NCI-H1092 treated with DMSO at 0.1 percent for 48 hours (cell line): ENCODE results near the gene SMARCB1.
"Not testable (repeated sequence)": the region's sequence is repeated elsewhere in the genome, so short reads cannot be mapped to it uniquely, and the experiment has no call there.

ENCODE experiments used
- DNase-seq: peaks from one replicate; lab custom pipeline; 2025; lab: John Stamatoyannopoulos, UW

The SMARCB1 gene

DNA sequence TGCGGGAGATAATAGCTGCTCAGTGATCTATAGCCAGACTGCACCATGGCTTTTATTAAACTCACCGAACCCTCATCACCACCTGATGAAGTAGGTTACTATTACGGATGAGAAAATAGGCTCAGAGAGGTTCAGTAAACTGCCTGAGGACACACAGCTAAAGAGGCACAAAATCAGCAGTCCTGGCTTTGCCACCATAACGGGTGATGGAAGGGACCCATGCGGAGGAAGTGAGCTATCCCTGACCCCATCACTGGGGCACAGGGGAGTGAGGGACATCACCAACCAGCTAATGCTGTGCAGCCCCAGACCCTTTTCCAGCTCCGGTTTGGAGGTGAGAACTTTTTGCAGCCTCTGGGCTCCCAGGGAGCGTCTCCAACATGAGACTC, 59.3 kb downstream of the SMARCB1 start:
- no peak for DNase-seq

GRCh38 chr22:23847310-23847920, 60.6 kb downstream of the SMARCB1 start:
- no peak for DNase-seq

GRCh38 chr22:23847991-23848864, 61.5 kb downstream of the SMARCB1 start:
- no peak for DNase-seq

DNA sequence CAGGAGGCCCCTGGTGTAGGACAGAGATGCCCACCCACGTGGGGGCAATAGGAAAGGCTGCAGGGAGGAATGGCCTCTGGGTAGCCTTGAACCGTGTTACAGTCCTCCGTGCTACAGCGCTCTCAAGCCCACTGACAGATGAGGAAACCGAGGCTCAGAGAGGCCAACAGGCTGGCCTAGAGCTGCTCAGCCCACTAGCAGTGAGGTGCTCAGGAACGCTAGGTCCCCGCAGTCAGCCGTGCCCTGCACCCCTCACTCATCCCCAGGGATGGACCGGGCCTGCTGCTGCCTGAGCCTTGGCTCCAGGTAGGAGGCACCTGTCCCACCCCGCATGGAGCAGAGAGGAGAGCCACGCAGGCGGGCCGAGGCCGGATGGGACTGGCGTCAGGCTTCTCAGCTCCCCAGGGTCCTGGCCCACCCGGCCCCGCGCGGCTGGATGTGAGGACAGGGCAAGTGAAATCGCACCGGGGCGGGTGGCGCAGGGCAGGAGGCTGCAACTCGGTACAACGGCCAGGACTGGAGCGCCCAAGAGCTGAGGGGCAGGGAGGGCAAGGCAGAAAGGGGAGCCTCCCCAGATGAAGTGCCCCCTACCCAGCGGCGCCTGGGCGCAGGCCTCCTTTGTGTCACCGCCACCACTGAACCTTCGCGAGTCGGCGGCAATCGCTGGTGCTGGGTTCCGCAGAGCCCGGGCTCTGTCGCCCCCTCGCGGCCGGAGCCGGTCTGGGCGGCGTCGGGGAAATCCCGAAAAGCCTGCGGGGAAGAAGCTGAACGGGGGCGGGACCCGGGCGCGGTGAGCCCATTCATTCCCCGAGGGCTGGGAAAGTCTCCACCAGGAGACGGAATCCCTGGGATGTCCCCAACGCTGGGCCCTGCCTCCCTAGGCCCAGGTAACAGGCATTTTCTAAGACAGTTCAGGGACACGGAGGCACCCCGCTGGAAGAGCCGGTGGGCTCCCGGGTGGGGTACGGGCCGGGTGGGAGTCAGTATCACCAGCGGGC, 62.5 kb downstream of the SMARCB1 start:
- DNase-seq: peak; percentile 70

DNA sequence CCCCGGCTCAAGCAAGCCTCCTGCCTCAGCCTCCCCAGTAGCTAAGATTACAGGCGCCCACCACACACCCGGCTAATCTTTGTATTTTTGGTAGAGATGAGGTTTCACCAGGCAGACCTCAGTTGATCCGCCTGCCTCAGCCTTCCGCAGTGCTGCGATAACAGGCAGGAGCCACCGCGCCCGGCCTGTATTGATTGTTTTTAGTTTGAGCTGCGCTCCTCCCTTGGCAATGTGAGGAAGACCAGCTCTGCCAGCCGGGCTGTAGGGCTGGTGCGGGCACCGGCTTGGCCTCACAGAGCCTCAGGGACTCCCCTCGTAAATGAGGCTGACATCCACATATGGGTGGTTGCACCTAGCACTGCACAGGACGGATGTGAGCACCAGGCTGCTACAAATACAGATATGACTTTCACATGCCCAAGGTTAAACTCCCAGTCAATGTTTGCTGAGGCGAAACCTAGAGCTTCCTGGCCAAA, 63.4 kb downstream of the SMARCB1 start:
- DNase-seq: no peak

- DNase-seq: peak; percentile 76
Observed at GRCh38 chr22:23856721-23857605, 70.2 kb downstream of the SMARCB1 start.

- peak; percentile 98 for DNase-seq
Observed at GRCh38 chr22:23857606-23858483, 71.1 kb downstream of the SMARCB1 start, which contains the start of gene SLC2A11. Gene SLC2A11 (plus strand): TSS chr22:23857875. CDS start chr22:23858000, 125 bp downstream.

DNA sequence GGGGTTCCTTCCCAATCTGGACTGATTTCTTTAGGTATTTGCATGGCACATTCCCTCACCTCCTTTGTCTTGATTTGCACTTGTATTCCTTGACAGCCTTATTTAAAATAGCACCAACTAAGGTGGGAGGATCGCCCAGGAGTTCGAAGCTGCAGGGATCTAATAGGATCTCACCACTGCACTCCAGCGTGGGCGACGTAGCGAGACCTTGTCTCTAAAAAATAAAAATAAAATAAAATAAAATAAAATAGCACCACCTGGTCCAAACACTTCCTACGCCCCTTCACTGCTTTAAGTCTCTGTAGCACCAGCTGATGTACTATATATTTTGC, 71.7 kb downstream of the SMARCB1 start:
- no peak for DNase-seq

- DNase-seq: no peak
Observed at GRCh38 chr22:23859201-23859600, 72.4 kb downstream of the SMARCB1 start.

GRCh38 chr22:23860187-23860586, 73.4 kb downstream of the SMARCB1 start:
- DNase-seq: not testable (repeated sequence)

DNA sequence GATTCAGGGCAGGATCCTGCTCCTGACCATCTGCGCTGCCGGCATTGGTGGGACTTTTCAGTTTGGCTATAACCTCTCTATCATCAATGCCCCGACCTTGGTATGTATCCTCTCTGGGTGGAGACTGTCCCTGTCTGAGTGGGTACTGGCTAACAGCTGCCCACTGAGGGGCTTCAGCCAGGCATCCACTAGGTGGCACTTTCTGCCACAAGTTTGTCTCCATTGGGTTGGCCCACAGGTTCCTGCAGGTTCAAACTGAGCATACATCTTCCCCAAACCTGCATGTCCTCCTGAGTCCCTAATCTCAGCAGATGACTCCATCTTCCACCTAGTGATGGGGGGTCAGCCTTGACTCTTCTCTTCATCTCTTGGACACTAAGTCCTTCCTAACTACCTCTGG, 75.3 kb downstream of the SMARCB1 start:
- peak; percentile 14 for DNase-seq

DNA sequence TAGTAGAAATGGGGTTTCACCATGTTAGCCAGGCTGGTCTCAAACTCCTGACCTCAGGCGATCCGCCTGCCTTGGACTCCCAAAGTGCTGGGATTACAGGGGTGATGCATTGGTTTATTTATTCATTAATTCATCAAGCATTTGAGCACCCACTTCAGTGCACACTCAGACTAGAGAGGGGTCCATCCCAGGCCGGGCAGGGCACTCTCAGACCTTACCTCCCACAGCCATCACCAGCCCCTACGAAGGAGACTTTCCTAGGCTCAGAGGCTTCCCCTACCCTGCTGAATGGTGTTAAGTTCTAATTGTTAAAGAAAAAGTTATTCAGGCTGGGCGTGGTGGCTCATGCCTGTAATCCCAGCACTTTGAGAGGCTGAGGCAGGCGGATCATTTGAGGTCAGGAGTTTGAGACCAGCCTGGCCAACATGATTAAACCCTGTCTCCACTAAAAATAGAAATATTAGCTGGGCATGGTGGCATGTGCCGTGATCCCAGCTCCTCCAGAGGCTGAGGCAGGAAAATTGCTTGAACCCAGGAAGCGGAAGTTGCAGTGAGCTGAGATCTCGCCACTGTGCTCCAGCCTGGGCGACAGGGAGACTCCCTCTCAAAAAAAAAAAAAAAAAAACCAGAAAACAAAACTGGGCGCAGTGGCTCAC, 77.9 kb downstream of the SMARCB1 start:
- not testable (repeated sequence) for DNase-seq

DNA sequence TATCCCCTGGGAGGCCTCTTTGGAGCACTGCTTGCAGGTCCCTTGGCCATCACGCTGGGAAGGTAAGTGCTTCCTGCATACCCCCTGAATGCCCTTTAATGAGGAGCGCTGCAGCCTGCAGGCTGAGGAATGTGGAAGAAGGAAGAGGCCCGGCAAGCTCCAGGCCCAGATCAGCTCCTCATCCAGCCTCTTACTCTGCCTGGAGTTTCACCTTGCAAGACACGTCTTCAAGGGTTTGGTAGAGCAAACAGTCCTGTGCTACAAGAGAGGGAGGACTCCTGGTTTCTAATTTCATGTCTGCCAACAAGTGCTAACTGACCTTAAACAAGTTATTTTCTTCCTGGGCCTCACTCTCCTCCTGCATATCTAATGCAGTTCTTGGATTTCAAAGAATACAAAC, 81.8 kb downstream of the SMARCB1 start:
- DNase-seq: no peak

DNA sequence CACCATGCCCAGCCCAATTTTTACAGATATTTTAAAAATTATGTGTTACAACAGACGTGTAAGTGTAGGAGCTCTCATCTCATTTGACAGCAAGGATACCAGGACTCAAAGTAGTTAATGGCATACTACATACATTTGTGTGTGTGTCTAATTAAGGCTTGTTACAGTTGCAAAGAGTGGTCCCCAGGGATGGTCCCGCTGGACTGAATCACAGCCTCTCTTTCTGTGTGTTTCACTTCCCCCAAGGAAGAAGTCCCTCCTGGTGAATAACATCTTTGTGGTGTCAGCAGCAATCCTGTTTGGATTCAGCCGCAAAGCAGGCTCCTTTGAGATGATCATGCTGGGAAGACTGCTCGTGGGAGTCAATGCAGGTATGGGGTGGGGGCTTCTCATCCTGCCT, 88.1 kb downstream of the SMARCB1 start:
- no peak for DNase-seq

DNA sequence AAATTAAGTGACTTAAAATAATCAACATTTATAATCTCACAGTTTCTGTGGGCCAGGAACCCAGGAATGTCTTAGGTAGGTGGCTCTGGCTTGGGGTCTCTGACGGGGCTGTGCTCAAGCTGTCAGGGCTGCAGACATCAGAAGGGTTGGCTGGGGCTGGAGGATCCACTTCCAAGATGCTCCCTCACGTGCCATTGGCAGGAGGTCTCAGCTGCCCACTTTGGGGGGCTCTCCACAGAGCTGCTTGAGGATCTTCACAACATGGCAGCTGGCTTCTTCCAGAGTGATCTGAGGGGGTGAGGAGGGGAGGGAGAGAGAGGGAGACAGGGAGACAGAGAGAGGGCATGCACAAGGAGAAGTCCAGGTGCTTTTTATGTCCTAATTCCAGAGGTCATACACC, 89.0 kb downstream of the SMARCB1 start:
- DNase-seq: no peak

GRCh38 chr22:23877566-23877965, 90.8 kb downstream of the SMARCB1 start:
- DNase-seq: no peak

GRCh38 chr22:23878219-23878618, 91.5 kb downstream of the SMARCB1 start:
- no peak for DNase-seq

DNA sequence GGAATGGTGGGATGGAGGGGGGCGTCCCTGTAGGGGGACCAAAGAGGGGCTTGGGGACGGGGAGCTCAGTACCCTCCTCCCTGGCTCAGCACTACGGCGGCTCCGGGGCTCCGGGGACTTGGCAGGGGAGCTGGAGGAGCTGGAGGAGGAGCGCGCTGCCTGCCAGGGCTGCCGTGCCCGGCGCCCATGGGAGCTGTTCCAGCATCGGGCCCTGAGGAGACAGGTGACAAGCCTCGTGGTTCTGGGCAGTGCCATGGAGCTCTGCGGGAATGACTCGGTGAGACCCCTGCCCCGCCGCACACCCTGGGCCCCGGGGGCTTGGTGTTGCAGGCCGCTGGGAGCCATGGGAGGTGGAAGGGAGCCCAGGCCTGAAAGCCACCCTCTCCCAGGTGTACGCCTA, 95.6 kb downstream of the SMARCB1 start:
- no peak for DNase-seq

DNA sequence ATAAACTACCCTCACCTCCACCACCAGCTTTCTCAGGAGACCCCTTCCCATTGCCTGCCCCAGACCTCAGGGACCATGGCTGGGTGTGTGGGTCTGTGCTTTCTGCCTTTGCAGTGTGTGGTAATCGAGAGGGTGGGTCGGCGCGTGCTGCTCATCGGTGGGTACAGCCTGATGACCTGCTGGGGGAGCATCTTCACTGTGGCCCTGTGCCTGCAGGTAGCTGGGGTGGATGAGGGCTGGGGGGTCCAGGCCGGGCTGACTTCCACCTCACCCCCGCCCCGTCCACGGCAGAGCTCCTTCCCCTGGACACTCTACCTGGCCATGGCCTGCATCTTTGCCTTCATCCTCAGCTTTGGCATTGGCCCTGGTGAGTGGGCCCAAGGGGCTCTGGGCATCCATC, 96.9 kb downstream of the SMARCB1 start:
- no peak for DNase-seq

- no peak for DNase-seq
Observed at GRCh38 chr22:23884140-23884539, 97.4 kb downstream of the SMARCB1 start.
